OCI-LY7 (cell line): ENCODE data around the gene TCAF1. TPM values are rescaled to one million over a fixed set of nuclear protein-coding genes. Genes with fewer than 3 reads are reported as not detected.

Experiments
- BruUV-seq: library from RNA; stranded (reverse); fragments of 400-500 nt; replicated peaks from 2 replicates; lab custom pipeline; 2021; lab: Mats Ljungman, UMichigan
- CTCF ChIA-PET: fragments of 300-600 bp; sonication (Branson Sonifier 250); formaldehyde crosslinking; loops from one replicate; lab custom pipeline; 2022; ENCODE audit warnings: antibody characterized with exemption; ENCODE audit not compliant: unreplicated experiment; lab: Charles Lee
- POLR2A ChIA-PET: fragments of 300-600 bp; sonication (Branson Sonifier 250); formaldehyde crosslinking; loops from one replicate; lab custom pipeline; 2022; ENCODE audit warnings: antibody characterized with exemption; lab: Charles Lee
- DNase-seq: peaks from one replicate; pipeline ENCODE4 v3.0.0-alpha.2; 2015; ENCODE audit warnings: low spot score
- H2AFZ ChIP-seq: fragments of 200-600 bp; sonication (generic), shearing (Covaris generic); 2 replicates; pipeline ENCODE4 v1.6.1; 2014; ENCODE audit warnings: mild to moderate bottlenecking, antibody characterized with exemption, low read length, moderate library complexity
- H3K27ac ChIP-seq: fragments of 200-600 bp; sonication (generic); 2 replicates; pipeline ENCODE4 v1.5.1; 2014; ENCODE audit warnings: mixed run types, low read depth, mild to moderate bottlenecking, moderate library complexity, low read length, inconsistent platforms; ENCODE audit not compliant: poor library complexity, severe bottlenecking
- H3K36me3 ChIP-seq: fragments of 200-600 bp; sonication (generic); 2 replicates; pipeline ENCODE4 v1.6.1; 2014; ENCODE audit warnings: mild to moderate bottlenecking, antibody characterized with exemption, low read length, moderate library complexity, mixed read lengths; ENCODE audit not compliant: insufficient read depth
- H3K4me1 ChIP-seq: fragments of 200-600 bp; sonication (generic); 2 replicates; pipeline ENCODE4 v1.5.1; 2014; ENCODE audit warnings: mild to moderate bottlenecking, low read length; ENCODE audit not compliant: insufficient read depth, poor library complexity, severe bottlenecking
- H3K4me2 ChIP-seq: fragments of 200-600 bp; sonication (generic); 2 replicates; pipeline ENCODE4 v1.6.1; 2014; ENCODE audit warnings: mild to moderate bottlenecking, low read length
- H3K4me3 ChIP-seq: fragments of 200-600 bp; sonication (generic); 2 replicates; pipeline ENCODE4 v1.5.1; 2014; ENCODE audit warnings: mild to moderate bottlenecking, low read depth, low read length; ENCODE audit not compliant: poor library complexity, severe bottlenecking
- H3K79me2 ChIP-seq: fragments of 200-600 bp; sonication (generic); 2 replicates; pipeline ENCODE4 v1.6.1; 2016; ENCODE audit warnings: low read depth, mild to moderate bottlenecking, low read length, moderate library complexity, mixed read lengths; ENCODE audit not compliant: insufficient read depth
- H3K9me2 ChIP-seq: fragments of 200-600 bp; sonication (generic); 2 replicates; pipeline ENCODE4 v1.6.1; 2016; ENCODE audit warnings: mild to moderate bottlenecking, low read length, mixed read lengths; ENCODE audit not compliant: insufficient read depth
- H3K9me3 ChIP-seq: fragments of 200-600 bp; sonication (generic); 2 replicates; pipeline ENCODE4 v1.6.1; 2014; ENCODE audit warnings: mild to moderate bottlenecking, mixed run types, low read length, mixed read lengths
- H4K20me1 ChIP-seq: fragments of 200-600 bp; sonication (generic); 2 replicates; pipeline ENCODE4 v1.6.1; 2014; ENCODE audit warnings: mild to moderate bottlenecking, antibody characterized with exemption, low read length, moderate library complexity, mixed read lengths; ENCODE audit not compliant: insufficient read depth
- CTCF ChIP-seq: fragments of 200-600 bp; sonication (generic); conservative IDR thresholded peaks from 2 replicates; pipeline ENCODE4 v1.5.1; 2014; ENCODE audit warnings: mild to moderate bottlenecking, antibody characterized with exemption, low read length, moderate library complexity, mixed read lengths
- EZH2phosphoT487 ChIP-seq: fragments of 200-600 bp; sonication (generic); IDR thresholded peaks from 2 replicates; pipeline ENCODE4 v1.6.1; 2018; ENCODE audit warnings: low read depth, borderline replicate concordance, mild to moderate bottlenecking, mixed run types, antibody characterized with exemption, low read length, moderate library complexity, mixed read lengths
- intact Hi-C: fragments of 100-400 bp; cut with micrococcal nuclease; formaldehyde crosslinking; loops from one replicate; pipeline ENCODE4 v1.10.0; 2022; ENCODE audit not compliant: unreplicated experiment
- total RNA-seq, 2 experiments: library from RNA; depleted of rRNA in 1 of 2; stranded (reverse); fragments of >200 nt in 1 of 2; shearing (Covaris generic) in 1 of 2; gene quantifications; 2 replicates each; pipeline ENCODE4 v1.2.3, GENCODE V29; 2014 to 2022

Gene TCAF1
- total RNA-seq, 2 experiments from 2014 or later = 3.3 to 5.5 TPM

GRCh38 chr7:143938379-143939243, 36.6 kb upstream of the TCAF1 start:
- POLR2A ChIA-PET = interaction anchor here (0.5 to 0.7 kb wide), 3 partner anchors 118 to 1542 kb away, joined by 3 read pairs; no protein-coding TSS in a partner anchor
- no peak for DNase-seq

GRCh38 chr7:143936087-143937009, 34.4 kb upstream of the TCAF1 start:
- Histone ChIP-seq H3K4me1 (no peaks in the 10 kb centered on the region), H3K36me3 (no peaks in the 10 kb centered on the region), H2AFZ (no peak overlapping the region), H3K9me3 (no peaks in the 10 kb centered on the region), H4K20me1 (no peaks in the 10 kb centered on the region), H3K79me2 (no peaks in the 10 kb centered on the region), H3K4me3 (no peak overlapping the region), H3K4me2 (no peak overlapping the region), H3K9me2 (no peaks in the 10 kb centered on the region), H3K27ac (no peak overlapping the region)
- no peak for TF ChIP-seq CTCF
- no peak for TF ChIP-seq EZH2phosphoT487
- POLR2A ChIA-PET = no interaction called here
- intact Hi-C loops = loop anchor here (10.0 kb wide), 1 partner anchor 188 kb away; the partner anchor contains the start of gene OR2A14
- no peak for DNase-seq
- CTCF ChIA-PET = no interaction called here
- no TSS peak for BruUV-seq

More at GRCh38 chr7:143938379-143939243, 36.6 kb upstream of the TCAF1 start:
- no peaks in the 10 kb centered on the region for H3K9me3 ChIP-seq
- H3K4me2 ChIP-seq = no peak overlapping the region
- no peak for TF ChIP-seq CTCF
- no peak for TF ChIP-seq EZH2phosphoT487
- H3K79me2 ChIP-seq = no peaks in the 10 kb centered on the region
- BruUV-seq = no TSS peak
- H4K20me1 ChIP-seq = no peaks in the 10 kb centered on the region
- H2AFZ ChIP-seq = no peak overlapping the region
- no peaks in the 10 kb centered on the region for H3K36me3 ChIP-seq
- H3K4me1 ChIP-seq = no peaks in the 10 kb centered on the region
- CTCF ChIA-PET = no interaction called here
- intact Hi-C loops = loop anchor here (10.0 kb wide), 1 partner anchor 186 kb away; the partner anchor contains the start of gene OR2A14
- no peak overlapping the region for H3K27ac ChIP-seq
- H3K9me2 ChIP-seq = no peaks in the 10 kb centered on the region
- H3K4me3 ChIP-seq = no peak overlapping the region
